K562 (cell line): ENCODE measurements around the gene SEC61A1. TPM values are rescaled to one million over a fixed set of nuclear protein-coding genes. Genes with fewer than 3 reads are reported as not detected.

Experiments
- ARID4B ChIP-seq: sonication (generic); formaldehyde crosslinking; IDR thresholded peaks from 2 replicates; pipeline ENCODE4 v1.8.0; 2022; ENCODE audit warnings: mild to moderate bottlenecking, missing genetic modification reagents
- CBFA2T2 ChIP-seq: fragments of 450-650 bp; conservative IDR thresholded peaks from 2 replicates; pipeline ENCODE4 v1.6.1; 2017; ENCODE audit warnings: mild to moderate bottlenecking
- CREM ChIP-seq: IDR thresholded peaks from 2 replicates; pipeline ENCODE4 v1.6.1; 2014; ENCODE audit warnings: antibody characterized with exemption, low read depth
- ELF1 ChIP-seq: fragments of 200-800 bp; sonication (Bioruptor generic); IDR thresholded peaks from 2 replicates; pipeline ENCODE4 v1.6.1; 2016; ENCODE audit warnings: missing genetic modification characterization, missing compliant biosample characterization
- EP400 ChIP-seq: fragments of 450-650 bp; IDR thresholded peaks from 2 replicates; pipeline ENCODE4 v1.6.1; 2017; ENCODE audit warnings: antibody characterized with exemption, mild to moderate bottlenecking, moderate library complexity
- ETV5 ChIP-seq: sonication (generic); formaldehyde crosslinking; IDR thresholded peaks from 2 replicates; pipeline ENCODE4 v1.4.0; 2020; ENCODE audit warnings: low read depth, mild to moderate bottlenecking, missing genetic modification reagents
- FOXO4 ChIP-seq: fragments of 450-650 bp; formaldehyde crosslinking; IDR thresholded peaks from 2 replicates; pipeline ENCODE4 v1.4.0; 2020; ENCODE audit warnings: mild to moderate bottlenecking, moderate library complexity
- GTF3C2 ChIP-seq: IDR thresholded peaks from 3 replicates; pipeline ENCODE4 v1.6.1; 2011; ENCODE audit warnings: borderline replicate concordance, mild to moderate bottlenecking, moderate library complexity; ENCODE audit not compliant: insufficient read length; ENCODE audit errors: extremely low read depth
- HNRNPLL ChIP-seq: fragments of 200-400 bp; formaldehyde crosslinking; IDR thresholded peaks from 2 replicates; pipeline ENCODE4 v1.6.1; 2017; ENCODE audit warnings: low read length, low read depth, mild to moderate bottlenecking; ENCODE audit not compliant: poor library complexity, severe bottlenecking
- PHF8 ChIP-seq: fragments of 200-600 bp; sonication (generic); IDR thresholded peaks from 2 replicates; pipeline ENCODE4 v1.6.1; 2012; ENCODE audit warnings: mixed run types, mild to moderate bottlenecking, inconsistent platforms, low read length, moderate library complexity, borderline replicate concordance
- POU5F1 ChIP-seq: fragments of 150-350 bp; IDR thresholded peaks from 2 replicates; pipeline ENCODE4 v1.6.1; 2014; ENCODE audit warnings: borderline replicate concordance, low read length, low read depth, mild to moderate bottlenecking; ENCODE audit not compliant: partially characterized antibody
- RNF2 ChIP-seq: sonication (generic); IDR thresholded peaks from 2 replicates; pipeline ENCODE4 v1.6.1; 2016
- STAG1 ChIP-seq: sonication (generic); formaldehyde crosslinking; IDR thresholded peaks from 2 replicates; pipeline ENCODE4 v1.5.0; 2020; ENCODE audit warnings: missing genetic modification reagents, borderline replicate concordance
- polyA plus RNA-seq, 8 experiments: library from polyadenylated mRNA; depleted of rRNA in 4 of 8; stranded (reverse) in 5 of 8; unstranded in 3 of 8; fragments of >200 nt; fragmentation: Nextera tagmentation in 2 of 8; fragmentation: Illumina TruSeq in 1 of 8; extraction: Ambion mirVana in 2 of 8; extraction: Trizol in 1 of 8; gene quantifications; 2 replicates each; pipeline versions ENCODE4 v1.2.1 to v1.2.3, GENCODE V29; 2011 to 2014; ENCODE audit warnings: inconsistent platforms in 1 of 8, missing spikeins in 1 of 8
- total RNA-seq, 7 experiments: library from RNA; depleted of rRNA in 6 of 7; stranded (reverse); fragments of >200 nt in 6 of 7; fragmentation: Illumina TruSeq in 2 of 7; extraction: Trizol in 2 of 7; gene quantifications; 2 replicates each; pipeline versions ENCODE4 v1.2.1 to v1.2.3, GENCODE V29; 2011 to 2021; ENCODE audit warnings: low replicate concordance in 1 of 7

The SEC61A1 gene
- total and polyA plus RNA-seq, 9 of the 15 experiments (the other 6 are each of a cell fraction or from before 2014, with no cell fraction given), result 1.9 to 140 (median 79.1) TPM

DNA sequence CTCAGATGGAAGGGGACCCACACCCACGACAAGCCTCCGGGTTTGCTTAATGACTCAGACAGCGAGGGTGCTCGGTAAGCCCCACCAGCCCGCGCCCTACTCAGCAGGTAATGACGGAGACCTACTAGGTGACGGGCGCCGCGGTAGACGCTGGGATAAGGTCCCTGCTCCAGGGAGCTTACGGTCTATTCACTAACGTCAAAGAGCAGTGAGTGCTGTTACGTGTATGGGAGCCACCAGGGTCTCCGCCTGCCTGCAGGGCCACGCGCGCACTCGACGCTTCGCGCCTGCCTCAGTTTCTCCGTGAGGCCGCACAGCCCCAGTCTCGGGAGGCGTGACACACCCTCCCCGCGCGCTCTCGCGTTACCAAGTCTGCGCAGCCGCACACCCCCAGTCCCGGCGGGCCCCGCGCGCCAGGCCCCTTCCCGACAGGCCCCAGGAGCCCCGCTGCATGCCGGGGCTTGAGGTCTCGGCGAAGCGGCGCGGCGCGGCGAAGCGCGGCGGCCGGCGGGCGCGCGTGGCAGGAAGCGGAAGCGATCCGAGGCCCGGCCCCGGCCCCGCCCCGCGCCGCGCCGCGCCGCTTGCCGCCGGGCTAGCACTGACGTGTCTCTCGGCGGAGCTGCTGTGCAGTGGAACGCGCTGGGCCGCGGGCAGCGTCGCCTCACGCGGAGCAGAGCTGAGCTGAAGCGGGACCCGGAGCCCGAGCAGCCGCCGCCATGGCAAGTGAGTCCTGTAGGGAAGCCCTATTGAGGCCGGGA lies at the start of gene SEC61A1 (continued):
- TF ChIP-seq FOXO4 (CRISPR knock-in tag) (no peak), ETV5 (no peak), CBFA2T2 (no peak), PHF8 (peak; percentile 90; the same call in 1 of the 2 replicates), HNRNPLL (peak; percentile 15), ARID4B (CRISPR knock-in tag) (no peak), STAG1 (CRISPR knock-in tag) (no peak), CREM (peak; percentile 54; the same call in 1 of the 2 replicates), GTF3C2 (no peak), ELF1 (tag) (peak; percentile 82), EP400 (peak; percentile 82; the same call in 1 of the 2 replicates), POU5F1 (no peak), RNF2 (peak; percentile 16; the same call in 1 of the 2 replicates)
